Measurements from ENCODE around the gene FAM3B.

The FAM3B gene

GRCh38 chr21:41398831-41399230, 82.2 kb downstream of the FAM3B start:
- no peak for DNase-seq

GRCh38 chr21:41399246-41399800, 82.7 kb downstream of the FAM3B start:
- no peak for DNase-seq

- no peak for DNase-seq
Observed at GRCh38 chr21:41402231-41402630, 85.6 kb downstream of the FAM3B start.

- no peak for DNase-seq
Observed at GRCh38 chr21:41402796-41403195, 86.2 kb downstream of the FAM3B start.

GRCh38 chr21:41403331-41403730, 86.7 kb downstream of the FAM3B start:
- no peak for DNase-seq

GRCh38 chr21:41403966-41404365, 87.4 kb downstream of the FAM3B start:
- no peak for DNase-seq

- DNase-seq, result no peak
Observed at GRCh38 chr21:41405321-41405720, 88.7 kb downstream of the FAM3B start.

- DNase-seq, result no peak
Observed at GRCh38 chr21:41406340-41406739, 89.7 kb downstream of the FAM3B start.
